Right lobe of liver (tissue), 6 donors: ENCODE results near the gene KRTAP5-2. TPM values are rescaled to one million over a fixed set of nuclear protein-coding genes. Genes with fewer than 3 reads are reported as not detected.
A peak's percentile ranks its signal among the peaks of the same experiment; 100 is the strongest.
"Not testable (repeated sequence)": the region's sequence is repeated elsewhere in the genome, so short reads cannot be mapped to it uniquely, and the experiment has no call there.

Experiments
- ATAC-seq, 4 donors: fragments of 200-7000 bp; cut with Tn5 transposase; one replicate each; pipeline ENCODE4 v1.9.1; 2020; ENCODE audit warnings: mild to moderate bottlenecking in 4 of 4, moderate library complexity in 4 of 4
- DNase-seq, 3 donors: peaks; one replicate each; pipeline ENCODE4 v3.0.0-alpha.2; 2020
- H3K27ac ChIP-seq, 3 donors: fragments of 200-600 bp; one replicate each; pipeline ENCODE4 v1.8.0; 2022
- H3K27me3 ChIP-seq, 2 donors: fragments of 200-600 bp; one replicate each; pipeline ENCODE4 v1.8.0; 2022
- H3K36me3 ChIP-seq, 4 donors: fragments of 200-600 bp; sonication (generic) in 1 of 4; one replicate each; pipeline versions ENCODE4 v1.5.1 to v1.8.0; 2017 to 2022; ENCODE audit warnings: control low read depth in 1 of 4
- H3K4me1 ChIP-seq, 4 donors: fragments of 200-600 bp; sonication (generic) in 1 of 4; one replicate each; pipeline versions ENCODE4 v1.5.1 to v1.8.0; 2017 to 2022; ENCODE audit warnings: control low read depth in 1 of 4
- H3K4me3 ChIP-seq, 3 donors: fragments of 200-600 bp; one replicate each; pipeline ENCODE4 v1.8.0; 2022
- H3K9me3 ChIP-seq, 4 donors: fragments of 200-600 bp; sonication (generic) in 1 of 4; one replicate each; pipeline versions ENCODE4 v1.5.1 to v1.8.0; 2017 to 2022; ENCODE audit warnings: control low read depth in 1 of 4
- CTCF ChIP-seq, 4 donors: fragments of 200-600 bp in 3 of 4; fragments of 450-650 bp in 1 of 4; IDR thresholded peaks; one replicate each; pipeline versions ENCODE4 v1.5.1 to v1.8.0; 2016 to 2022; ENCODE audit warnings: antibody characterized with exemption in 4 of 4, mild to moderate bottlenecking in 2 of 4
- POLR2A ChIP-seq: fragments of 450-650 bp; IDR thresholded peaks from one replicate; pipeline ENCODE4 v1.6.1; 2017; ENCODE audit warnings: antibody characterized with exemption, mild to moderate bottlenecking
- WGBS: methylation state at CpG from one replicate; pipeline ENCODE4 v1.1.6; 2018; ENCODE audit warnings: low coverage, low lambda C conversion rate; ENCODE audit not compliant: insufficient coverage; ENCODE audit errors: missing lambda C conversion rate; 5-methylcytosine and 5-hydroxymethylcytosine counted together
- intact Hi-C, 2 donors: fragments of 100-400 bp; cut with DNase I; formaldehyde crosslinking; loops; one replicate each; pipeline versions ENCODE4 v1.11.2 to v1.14.1; 2022
- total RNA-seq, 6 experiments: library from RNA; depleted of rRNA in 2 of 6; stranded (reverse); fragments of >200 nt in 2 of 6; fragmentation: NEBNext Ultra II Directional in 3 of 6; extraction: Animal tissue kit (Norgen Biotek cat#: 25700) in 3 of 6; gene quantifications; one replicate each; pipeline versions ENCODE4 v1.1.0 to v1.2.4, GENCODE V29; 2016 to 2023
- donor health status: DM: no; HTN: yes; CAD: no.
- donor health status: DM: no; HTN: no; CAD: no.
- donor health status: DM: no; HTN: no; CAD: no.
- donor health status: DM: no; HTN: yes; CAD: no.
- donor health status: DM: no; HTN: yes; CAD: no.

Gene KRTAP5-2
- total RNA-seq, 6 experiments from 2014 or later, result not detected

GRCh38 chr11:1605923-1606322 is 7.8 kb upstream of the KRTAP5-2 start:
- 76% methylated on average over 10 of the region's 13 CpGs for WGBS
- intact Hi-C loops, DNase-seq, H3K27ac ChIP-seq, ATAC-seq, H3K4me3 ChIP-seq, H3K27me3 ChIP-seq, H3K36me3 ChIP-seq, H3K4me1 ChIP-seq, H3K9me3 ChIP-seq: not testable (repeated sequence)

- WGBS, result no CpG with 5 or more reads among the region's 7 CpGs
- intact Hi-C loops, result no loop called here
- no peaks in the 10 kb centered on the region for H3K9me3 ChIP-seq
- no peaks in the 10 kb centered on the region for H3K4me1 ChIP-seq
- H3K36me3 ChIP-seq, result no peaks in the 10 kb centered on the region
- no peaks in the 10 kb centered on the region for H3K27me3 ChIP-seq
- DNase-seq, result no peak
- no peak overlapping the region for H3K27ac ChIP-seq
- H3K4me3 ChIP-seq, result no peak overlapping the region
- ATAC-seq, result peak in 1 of 4 donors; percentile 26
- no peak for TF ChIP-seq POLR2A
- no peak for TF ChIP-seq CTCF (IDR thresholded peaks at IDR 0.05)
Observed at GRCh38 chr11:1604711-1605110, 6.6 kb upstream of the KRTAP5-2 start.

- peak in 1 of 4 donors; percentile 35 for ATAC-seq
Observed at GRCh38 chr11:1604181-1604580, 6.1 kb upstream of the KRTAP5-2 start.

GRCh38 chr11:1603629-1604028 is 5.5 kb upstream of the KRTAP5-2 start:
- Histone ChIP-seq H3K9me3 (no peaks in the 10 kb centered on the region), H3K4me3 (no peak overlapping the region), H3K36me3 (no peaks in the 10 kb centered on the region), H3K27ac (no peak overlapping the region), H3K27me3 (no peaks in the 10 kb centered on the region), H3K4me1 (no peaks in the 10 kb centered on the region)
- TF ChIP-seq POLR2A (no peak), CTCF (IDR thresholded peaks at IDR 0.05) (no peak)
- 57% methylated on average over 1 of the region's 1 CpG for WGBS
- ATAC-seq (no peak), DNase-seq (no peak)
- intact Hi-C loops, result no loop called here

More at GRCh38 chr11:1604181-1604580, 6.1 kb upstream of the KRTAP5-2 start:
- DNase-seq, result no peak
- WGBS, result 85% methylated on average over 2 of the region's 11 CpGs
- H3K4me1 ChIP-seq, result no peaks in the 10 kb centered on the region
- H3K9me3 ChIP-seq, result no peaks in the 10 kb centered on the region
- H3K27ac ChIP-seq, result no peak overlapping the region
- intact Hi-C loops, result no loop called here
- H3K36me3 ChIP-seq, result no peaks in the 10 kb centered on the region
- no peak for TF ChIP-seq CTCF (IDR thresholded peaks at IDR 0.05)
- no peak for TF ChIP-seq POLR2A
- H3K27me3 ChIP-seq, result no peaks in the 10 kb centered on the region
- no peak overlapping the region for H3K4me3 ChIP-seq

- DNase-seq, H3K9me3 ChIP-seq, H3K4me3 ChIP-seq, H3K36me3 ChIP-seq, intact Hi-C loops, H3K27me3 ChIP-seq, ATAC-seq, H3K4me1 ChIP-seq, H3K27ac ChIP-seq: not testable (repeated sequence)
- 54% methylated on average over 3 of the region's 3 CpGs for WGBS
Observed at GRCh38 chr11:1601663-1602062, 3.6 kb upstream of the KRTAP5-2 start.

- no peak for TF ChIP-seq CTCF (IDR thresholded peaks at IDR 0.05)
Observed at GRCh38 chr11:1600626-1601025, 2.5 kb upstream of the KRTAP5-2 start.

More at GRCh38 chr11:1600626-1601025, 2.5 kb upstream of the KRTAP5-2 start:
- Histone ChIP-seq H3K4me3 (no peak overlapping the region), H3K27ac (no peak overlapping the region), H3K4me1 (no peaks in the 10 kb centered on the region), H3K27me3 (no peaks in the 10 kb centered on the region), H3K36me3 (no peaks in the 10 kb centered on the region), H3K9me3 (no peaks in the 10 kb centered on the region)
- intact Hi-C loops, result no loop called here
- DNase-seq (no peak), ATAC-seq (no peak)
- 65% methylated on average over 5 of the region's 5 CpGs for WGBS
